H1 (cell line): ENCODE measurements around the gene LBH. TPM values are rescaled to one million over a fixed set of nuclear protein-coding genes. Genes with fewer than 3 reads are reported as not detected.

ENCODE experiments used
- CTCF ChIA-PET: fragments of 300-600 bp; sonication (Branson Sonifier 250); formaldehyde crosslinking; loops from one replicate; lab custom pipeline; 2021; ENCODE audit not compliant: partially characterized antibody; lab: Charles Lee
- POLR2A ChIA-PET: fragments of 300-600 bp; sonication (Branson Sonifier 250); formaldehyde crosslinking; loops from one replicate; lab custom pipeline; 2021; ENCODE audit warnings: inconsistent platforms; ENCODE audit not compliant: partially characterized antibody; lab: Charles Lee
- DNase-seq, 2 experiments: peaks; one replicate each; pipeline versions ENCODE4 v3.0.0 to v3.0.0-alpha.2; 2010 to 2022; ENCODE audit warnings: low spot score in 2 of 2, low read depth in 1 of 2, mixed read lengths in 1 of 2
- FAIRE-seq: peaks from 2 replicates; lab custom pipeline; 2011; peaks lifted over from hg19 to GRCh38; lab: Jason Lieb, UNC
- H2AFZ ChIP-seq: 2 replicates; pipeline ENCODE4 v1.8.1; 2012; ENCODE audit warnings: low read length, inconsistent platforms
- H2AK5ac ChIP-seq: 2 replicates; pipeline ENCODE4 v1.6.1; 2013; ENCODE audit warnings: low read depth, low read length
- H2BK120ac ChIP-seq: replicated peaks from 2 replicates; pipeline ENCODE3; 2013; ENCODE audit warnings: low read depth, low read length, inconsistent platforms
- H2BK12ac ChIP-seq: 2 replicates; pipeline ENCODE4 v1.6.1; 2013; ENCODE audit warnings: low read depth, low read length
- H2BK15ac ChIP-seq: 2 replicates; pipeline ENCODE4 v1.6.1; 2013; ENCODE audit warnings: low read length
- H2BK20ac ChIP-seq: 2 replicates; pipeline ENCODE4 v1.6.1; 2013; ENCODE audit warnings: low read length
- H2BK5ac ChIP-seq: 2 replicates; pipeline ENCODE4 v1.6.1; 2013; ENCODE audit warnings: low read depth, low read length
- H3K14ac ChIP-seq: 2 replicates; pipeline ENCODE4 v1.6.1; 2013; ENCODE audit warnings: inconsistent platforms; ENCODE audit not compliant: insufficient read length
- H3K18ac ChIP-seq: 2 replicates; pipeline ENCODE4 v1.6.1; 2013; ENCODE audit warnings: low read length; ENCODE audit errors: extremely low read depth
- H3K23ac ChIP-seq: 2 replicates; pipeline ENCODE4 v1.6.1; 2013; ENCODE audit warnings: inconsistent platforms; ENCODE audit not compliant: insufficient read length
- H3K23me2 ChIP-seq: 2 replicates; pipeline ENCODE4 v1.6.1; 2013; ENCODE audit warnings: low read depth, low read length
- H3K27ac ChIP-seq: 2 replicates; pipeline ENCODE4 v1.6.1; 2011; ENCODE audit warnings: low read depth, low read length, inconsistent platforms
- H3K27me3 ChIP-seq, 4 experiments: replicated peaks in 1 of 4; 1 replicate in 1 of 4; 2 replicates in 3 of 4; pipeline versions ENCODE4 v1.6.1 to v1.8.1; 2011 to 2013; ENCODE audit warnings: low read length in 3 of 4, mild to moderate bottlenecking in 3 of 4, inconsistent platforms in 2 of 4, mixed read lengths in 2 of 4, moderate library complexity in 1 of 4; ENCODE audit not compliant: control insufficient read depth in 3 of 4, insufficient read depth in 3 of 4; ENCODE audit errors: extremely low read depth in 1 of 4
- H3K36me3 ChIP-seq, 4 experiments: 2 replicates each; pipeline versions ENCODE4 v1.6.1 to v1.8.1; 2011 to 2013; ENCODE audit warnings: mild to moderate bottlenecking in 4 of 4, low read length in 3 of 4, moderate library complexity in 2 of 4, control low read depth in 1 of 4, inconsistent platforms in 1 of 4; ENCODE audit not compliant: insufficient read depth in 4 of 4, control insufficient read depth in 2 of 4
- H3K4ac ChIP-seq: replicated peaks from 2 replicates; pipeline ENCODE3; 2013; ENCODE audit warnings: low read length, low read depth, mixed read lengths, inconsistent platforms; ENCODE audit not compliant: insufficient read length
- H3K4me1 ChIP-seq, 4 experiments: replicated peaks in 1 of 4; 1 replicate in 1 of 4; 2 replicates in 3 of 4; pipeline versions ENCODE4 v1.6.1 to v1.8.1; 2011 to 2013; ENCODE audit warnings: low read length in 3 of 4, inconsistent platforms in 2 of 4, mixed read lengths in 1 of 4; ENCODE audit not compliant: insufficient read depth in 4 of 4, control insufficient read depth in 3 of 4
- H3K4me2 ChIP-seq, 2 experiments: 2 replicates each; pipeline versions ENCODE4 v1.6.1 to v1.8.1; 2011 to 2013; ENCODE audit warnings: low read depth in 2 of 2, low read length in 2 of 2, control low read depth in 1 of 2, inconsistent platforms in 1 of 2, mild to moderate bottlenecking in 1 of 2; ENCODE audit not compliant: insufficient read depth in 1 of 2
- H3K4me3 ChIP-seq, 4 experiments: fragments of 200-600, 300-600 bp in 1 of 4; sonication (generic), shearing (Covaris generic), sonication (Bioruptor Twin) in 1 of 4; 2 replicates each; pipeline versions ENCODE4 v1.5.1 to v1.8.1; 2011 to 2016; ENCODE audit warnings: low read length in 4 of 4, low read depth in 3 of 4, control low read depth in 2 of 4, inconsistent platforms in 2 of 4, mild to moderate bottlenecking in 2 of 4, mixed read lengths in 1 of 4, moderate library complexity in 1 of 4; ENCODE audit not compliant: insufficient read depth in 2 of 4; ENCODE audit errors: extremely low read depth in 1 of 4
- H3K56ac ChIP-seq: replicated peaks from 2 replicates; pipeline ENCODE3; 2013; ENCODE audit warnings: low read depth, mild to moderate bottlenecking, mixed read lengths, low read length, inconsistent platforms; ENCODE audit not compliant: insufficient read length
- H3K79me1 ChIP-seq: 2 replicates; pipeline ENCODE4 v1.6.1; 2013; ENCODE audit warnings: low read depth, low read length, control low read depth
- H3K79me2 ChIP-seq, 2 experiments: 2 replicates each; pipeline versions ENCODE4 v1.6.1 to v1.8.1; 2012 to 2013; ENCODE audit warnings: low read length in 2 of 2, mild to moderate bottlenecking in 2 of 2, inconsistent platforms in 1 of 2; ENCODE audit not compliant: insufficient read depth in 2 of 2, control insufficient read depth in 1 of 2
- H3K9ac ChIP-seq, 4 experiments: replicated peaks in 1 of 4; 1 replicate in 1 of 4; 2 replicates in 3 of 4; pipeline versions ENCODE4 v1.6.1 to v1.8.1; 2011 to 2013; ENCODE audit warnings: low read depth in 3 of 4, low read length in 3 of 4, control low read depth in 2 of 4, mild to moderate bottlenecking in 2 of 4, moderate library complexity in 2 of 4, inconsistent platforms in 1 of 4; ENCODE audit errors: extremely low read depth in 1 of 4
- H3K9me3 ChIP-seq, 2 experiments: 2 replicates each; pipeline versions ENCODE4 v1.6.1 to v1.8.1; 2012 to 2013; ENCODE audit warnings: mild to moderate bottlenecking in 2 of 2, moderate library complexity in 2 of 2, control low read depth in 1 of 2, inconsistent platforms in 1 of 2, low read depth in 1 of 2, low read length in 1 of 2, mixed read lengths in 1 of 2; ENCODE audit not compliant: insufficient read depth in 2 of 2
- H4K20me1 ChIP-seq, 2 experiments: replicated peaks in 1 of 2; 2 replicates each; pipeline versions ENCODE3 to v1.8.1; 2011 to 2013; ENCODE audit warnings: inconsistent platforms in 2 of 2, low read length in 2 of 2, mild to moderate bottlenecking in 1 of 2; ENCODE audit not compliant: insufficient read depth in 2 of 2, control insufficient read depth in 1 of 2
- H4K5ac ChIP-seq: 2 replicates; pipeline ENCODE4 v1.6.1; 2013; ENCODE audit warnings: low read length, low read depth, mixed read lengths, inconsistent platforms; ENCODE audit not compliant: insufficient read length
- H4K8ac ChIP-seq: 2 replicates; pipeline ENCODE4 v1.8.0; 2013; ENCODE audit warnings: mild to moderate bottlenecking, moderate library complexity, low read length, inconsistent platforms; ENCODE audit not compliant: insufficient read depth; ENCODE audit errors: extremely low read depth
- H4K91ac ChIP-seq: replicated peaks from 2 replicates; pipeline ENCODE3; 2013; ENCODE audit warnings: low read length, mixed read lengths, inconsistent platforms; ENCODE audit not compliant: insufficient read length
- BCL11A ChIP-seq, 2 experiments: IDR thresholded peaks; one replicate each; pipeline ENCODE4 v1.6.1; 2011; ENCODE audit warnings: low read depth in 2 of 2, low read length in 2 of 2, mild to moderate bottlenecking in 2 of 2
- CBX5 ChIP-seq: fragments of 300-800, 300-1000 bp; sonication (generic); IDR thresholded peaks from 2 replicates; pipeline ENCODE4 v1.7.1; 2016; ENCODE audit warnings: antibody characterized with exemption, low read length, low read depth
- CHD1 ChIP-seq: IDR thresholded peaks from 2 replicates; pipeline ENCODE4 v1.6.1; 2012; ENCODE audit warnings: low read depth, low read length, improper control_type of control experiment
- FOSL1 ChIP-seq: IDR thresholded peaks from 2 replicates; pipeline ENCODE4 v1.6.1; 2011; ENCODE audit warnings: mild to moderate bottlenecking, low read depth, low read length, moderate library complexity; ENCODE audit not compliant: insufficient read depth
- GABPA ChIP-seq: IDR thresholded peaks from 2 replicates; pipeline ENCODE4 v1.6.1; 2011; ENCODE audit warnings: mild to moderate bottlenecking, low read length, moderate library complexity, borderline replicate concordance; ENCODE audit not compliant: insufficient read depth
- GTF2F1 ChIP-seq: IDR thresholded peaks from 2 replicates; pipeline ENCODE4 v1.6.1; 2012; ENCODE audit warnings: low read depth, low read length, improper control_type of control experiment, borderline replicate concordance
- JUN ChIP-seq: IDR thresholded peaks from 2 replicates; pipeline ENCODE4 v1.6.1; 2011; ENCODE audit warnings: low read depth, mild to moderate bottlenecking, improper control_type of control experiment, low read length
- NRF1 ChIP-seq: IDR thresholded peaks from 2 replicates; pipeline ENCODE4 v1.6.1; 2011; ENCODE audit warnings: mild to moderate bottlenecking, low read depth, low read length, improper control_type of control experiment
- PHF8 ChIP-seq: fragments of 200-600 bp; sonication (generic); conservative IDR thresholded peaks from 2 replicates; pipeline ENCODE4 v1.7.1; 2012; ENCODE audit warnings: low read depth, mild to moderate bottlenecking, inconsistent platforms, low read length, moderate library complexity
- SRF ChIP-seq: IDR thresholded peaks from 2 replicates; pipeline ENCODE4 v1.6.1; 2011; ENCODE audit warnings: mild to moderate bottlenecking, low read depth, low read length, moderate library complexity
- YY1 ChIP-seq: IDR thresholded peaks from 2 replicates; pipeline ENCODE4 v1.6.1; 2011; ENCODE audit warnings: low read depth, mild to moderate bottlenecking, low read length
- ZNF274 ChIP-seq: IDR thresholded peaks from 2 replicates; pipeline ENCODE4 v1.7.0; 2012; ENCODE audit warnings: low read length, borderline replicate concordance; ENCODE audit errors: extremely low read depth
- WGBS, 2 experiments: shearing (Covaris generic) in 1 of 2; methylation state at CpG; one replicate each; pipeline versions ENCODE4 v1.1.6 to v1.1.7; 2013 to 2015; ENCODE audit warnings: low lambda C conversion rate in 2 of 2, mixed read lengths in 2 of 2, inconsistent platforms in 1 of 2, low coverage in 1 of 2, missing lambda C conversion rate in 1 of 2; ENCODE audit not compliant: insufficient replicate concordance in 2 of 2, insufficient coverage in 1 of 2, insufficient read length in 1 of 2; ENCODE audit errors: extremely low coverage in 1 of 2, missing lambda C conversion rate in 1 of 2; 5-methylcytosine and 5-hydroxymethylcytosine counted together
- polyA plus RNA-seq, 7 experiments: library from polyadenylated mRNA; depleted of rRNA in 3 of 7; stranded (reverse) in 5 of 7; unstranded in 2 of 7; fragments of >200 nt in 5 of 7; fragments of 200-250 nt in 2 of 7; gene quantifications; 1 replicate in 5 of 7; 2 replicates in 1 of 7; 4 replicates in 1 of 7; pipeline versions ENCODE4 v1.2.1 to v1.2.3, GENCODE V29; 2011 to 2013; ENCODE audit warnings: missing spikeins in 2 of 7, mixed read lengths in 2 of 7
- total RNA-seq: library from RNA; stranded (reverse); fragmentation: NEBNext Ultra II Directional; extraction: Animal tissue kit (Norgen Biotek cat#: 25700); gene quantifications from 2 replicates; pipeline ENCODE4 v1.2.1, GENCODE V29; 2021

Gene LBH
- total and polyA plus RNA-seq, 2 of the 8 experiments (the other 6 are each of a cell fraction or from before 2014, with no cell fraction given) = 25.7 to 34.5 TPM

DNA sequence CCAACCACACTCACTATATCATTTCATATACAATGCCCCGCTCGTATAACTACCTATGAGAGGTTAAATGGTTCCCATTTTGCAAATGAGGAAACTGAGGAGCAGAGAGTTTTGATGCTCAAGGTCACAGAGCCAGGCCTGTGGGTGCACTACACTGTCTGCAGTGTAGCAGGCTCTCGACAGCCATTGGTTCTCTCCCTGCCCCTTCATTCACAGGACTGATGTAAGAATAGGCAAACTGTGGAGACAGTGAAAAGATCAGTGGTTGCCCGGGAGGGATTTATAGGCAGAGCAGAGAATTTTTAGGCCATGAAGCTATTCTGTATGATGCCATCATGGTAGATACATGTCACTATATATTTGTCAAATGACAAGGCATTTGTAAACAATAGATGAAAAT, 39.0 kb upstream of the LBH start:
- H4K91ac ChIP-seq = no peak overlapping the region
- 0 out of 2 replicates have a peak overlapping the region, but pooled peaks have one; percentile 36 for H2BK15ac ChIP-seq
- H3K9ac ChIP-seq = no peak overlapping the region
- ChIA-PET POLR2A (no interaction called here), CTCF (interaction anchor here (1.1 to 2.3 kb wide), 3 partner anchors 24 to 519 kb away, joined by 3 to 7 read pairs (median 6); no protein-coding TSS in a partner anchor)
- no peak overlapping the region for H3K4me3 ChIP-seq
- H2BK120ac ChIP-seq = no peak overlapping the region
- H3K27ac ChIP-seq = no peak overlapping the region
- FAIRE-seq = no peak
- H4K20me1 ChIP-seq = no peaks in the 10 kb centered on the region
- H3K9me3 ChIP-seq = no peaks in the 10 kb centered on the region
- no peak overlapping the region for H2BK20ac ChIP-seq
- 88% methylated on average over 4 of the region's 4 CpGs; no CpG with 5 or more reads in 1 of the 2 experiments for WGBS, 2 experiments
- no peak for DNase-seq
- H2BK5ac ChIP-seq = no peak overlapping the region
- no peak overlapping the region for H4K5ac ChIP-seq
- H3K79me2 ChIP-seq = no peaks in the 10 kb centered on the region
- no peak overlapping the region for H3K4me2 ChIP-seq
- no peak overlapping the region for H3K23ac ChIP-seq
- 0 out of 2 replicates have a peak overlapping the region, but pooled peaks have one; percentile 82 for H2BK12ac ChIP-seq
- no peak overlapping the region for H2AFZ ChIP-seq
- no peak overlapping the region for H3K4ac ChIP-seq
- no peak overlapping the region for H4K8ac ChIP-seq
- H3K18ac ChIP-seq = no peak overlapping the region
- no peaks in the 10 kb centered on the region for H3K36me3 ChIP-seq
- no peaks in the 10 kb centered on the region for H3K79me1 ChIP-seq
- H3K27me3 ChIP-seq = no peaks in the 10 kb centered on the region
- peaks cover 0 to 11% (median 3%) of the 10 kb centered on the region in 4 experiments; a peak in 3 of 7 replicates for H3K4me1 ChIP-seq
- no peak overlapping the region for H3K14ac ChIP-seq
- H3K56ac ChIP-seq = no peak overlapping the region
- H2AK5ac ChIP-seq = no peak overlapping the region
- no peaks in the 10 kb centered on the region for H3K23me2 ChIP-seq
- no peak for TF ChIP-seq BCL11A (IDR thresholded peaks at IDR 0.05; ENCODE audit: low read depth in 2 of 2, low read length in 2 of 2)
- no peak for TF ChIP-seq GABPA
- no peak for TF ChIP-seq PHF8
- TF ChIP-seq CBX5 = no peak
- TF ChIP-seq SRF = no peak
- no peak for TF ChIP-seq CHD1
- no peak for TF ChIP-seq YY1
- TF ChIP-seq FOSL1 = no peak
- no peak for TF ChIP-seq JUN
- TF ChIP-seq NRF1 = no peak
- no peak for TF ChIP-seq GTF2F1
- TF ChIP-seq ZNF274 = no peak
